K562 (cell line): ENCODE data around the gene GZMH. TPM values are rescaled to one million over a fixed set of nuclear protein-coding genes. Genes with fewer than 3 reads are reported as not detected.

Experiments
- ATAC-seq: fragments of 200-7000 bp; cut with Tn5 transposase; 3 replicates; pipeline ENCODE4 v1.9.1; 2020; ENCODE audit warnings: moderate library complexity
- BruUV-seq: library from RNA; stranded (reverse); fragments of 400-500 nt; replicated peaks from 2 replicates; lab custom pipeline; 2021; lab: Mats Ljungman, UMichigan
- CTCF ChIA-PET: fragments of 300-600 bp; formaldehyde crosslinking; extraction: SDS; loops from one replicate; lab custom pipeline; 2021; ENCODE audit warnings: low intra/inter-chr PET ratio; lab: Yijun Ruan, JAX
- POLR2A ChIA-PET: fragments of 300-600, 350-650 bp; sonication (Branson Sonifier 250); formaldehyde crosslinking; extraction: SDS; loops from one replicate; lab custom pipeline; 2021; ENCODE audit warnings: antibody characterized with exemption, inconsistent platforms; lab: Yijun Ruan, JAX
- DNase-seq, 4 experiments: peaks; one replicate each; pipeline versions ENCODE4 v3.0.0 to v3.0.0-alpha.2; 2011 to 2018; ENCODE audit warnings: low spot score in 3 of 4, mixed read lengths in 3 of 4; ENCODE audit errors: extremely low read depth in 1 of 4
- FAIRE-seq: peaks from 2 replicates; lab custom pipeline; 2011; peaks lifted over from hg19 to GRCh38; lab: Jason Lieb, UNC
- H2AFZ ChIP-seq: 2 replicates; pipeline ENCODE4 v1.6.0; 2011; ENCODE audit warnings: low read depth, low read length, control low read depth, inconsistent platforms
- H3K27ac ChIP-seq: fragments of 200-600 bp; 3 replicates; pipeline ENCODE4 v1.8.0; 2011; ENCODE audit warnings: low read depth, mild to moderate bottlenecking, control low read depth, inconsistent platforms, low read length, moderate library complexity, mixed read lengths; ENCODE audit errors: extremely low read depth
- H3K27me3 ChIP-seq, 2 experiments: fragments of 300-600 bp in 1 of 2; 2 replicates in 1 of 2; 3 replicates in 1 of 2; pipeline versions ENCODE4 v1.6.0 to v1.8.0; 2011; ENCODE audit warnings: inconsistent platforms in 2 of 2, low read length in 2 of 2, mild to moderate bottlenecking in 1 of 2, mixed read lengths in 1 of 2, moderate library complexity in 1 of 2; ENCODE audit not compliant: control insufficient read depth in 2 of 2, insufficient read depth in 2 of 2
- H3K36me3 ChIP-seq: fragments of 300-600 bp; 3 replicates; pipeline ENCODE4 v1.8.0; 2011; ENCODE audit warnings: mild to moderate bottlenecking, low read length, inconsistent platforms; ENCODE audit not compliant: control insufficient read depth, insufficient read depth
- H3K4me1 ChIP-seq, 2 experiments: fragments of 200-600 bp in 1 of 2; replicated peaks in 1 of 2; 2 replicates in 1 of 2; 3 replicates in 1 of 2; pipeline versions ENCODE4 v1.5.1 to v1.8.0; 2011; ENCODE audit warnings: inconsistent platforms in 2 of 2, low read length in 2 of 2, mild to moderate bottlenecking in 1 of 2, mixed read lengths in 1 of 2, moderate library complexity in 1 of 2; ENCODE audit not compliant: control insufficient read depth in 2 of 2, insufficient read depth in 2 of 2
- H3K4me2 ChIP-seq: 2 replicates; pipeline ENCODE4 v1.6.1; 2011; ENCODE audit warnings: low read length, control low read depth, inconsistent platforms, mixed read lengths; ENCODE audit not compliant: insufficient read depth
- H3K4me3 ChIP-seq: fragments of 200-600 bp; sonication (generic), shearing (Covaris generic); 2 replicates; pipeline ENCODE4 v1.5.1; 2016; ENCODE audit warnings: control low read depth, inconsistent platforms
- H3K79me2 ChIP-seq: fragments of 200-600 bp; 3 replicates; pipeline ENCODE4 v1.8.0; 2011; ENCODE audit warnings: low read length, inconsistent platforms; ENCODE audit not compliant: control insufficient read depth, insufficient read depth
- H3K9ac ChIP-seq, 2 experiments: 2 replicates each; pipeline versions ENCODE4 v1.6.0 to v1.6.1; 2011; ENCODE audit warnings: low read depth in 2 of 2, low read length in 2 of 2, control low read depth in 1 of 2, inconsistent platforms in 1 of 2, mild to moderate bottlenecking in 1 of 2, mixed read lengths in 1 of 2; ENCODE audit not compliant: insufficient read depth in 1 of 2
- H3K9me1 ChIP-seq: one replicate; pipeline ENCODE4 v1.6.0; 2011; ENCODE audit warnings: inconsistent platforms, mild to moderate bottlenecking, low read length, moderate library complexity; ENCODE audit not compliant: control insufficient read depth, insufficient read depth
- H3K9me3 ChIP-seq: replicated peaks from 2 replicates; pipeline ENCODE4 v1.5.1; 2011; ENCODE audit warnings: low read depth, low read length, inconsistent platforms; ENCODE audit not compliant: control insufficient read depth, insufficient read depth
- H4K20me1 ChIP-seq: replicated peaks from 2 replicates; pipeline ENCODE4 v1.6.1; 2011; ENCODE audit warnings: low read length, inconsistent platforms, mixed read lengths; ENCODE audit not compliant: control insufficient read depth, insufficient read depth
- ARHGAP35 ChIP-seq: fragments of 450-650 bp; IDR thresholded peaks from 2 replicates; pipeline ENCODE4 v1.6.1; 2018; ENCODE audit not compliant: partially characterized antibody
- BDP1 ChIP-seq: IDR thresholded peaks from 3 replicates; pipeline ENCODE4 v1.6.1; 2011; ENCODE audit not compliant: insufficient read length, insufficient read depth
- DIDO1 ChIP-seq: fragments of 450-650 bp; IDR thresholded peaks from 2 replicates; pipeline ENCODE4 v1.6.1; 2016; ENCODE audit warnings: low read depth, missing biosample characterization, missing genetic modification characterization
- EHMT2 ChIP-seq: fragments of 450-650 bp; IDR thresholded peaks from 2 replicates; pipeline ENCODE4 v1.6.1; 2018; ENCODE audit warnings: antibody characterized with exemption
- FOXP4 ChIP-seq: sonication (generic); formaldehyde crosslinking; IDR thresholded peaks from 2 replicates; pipeline ENCODE4 v1.8.0; 2022; ENCODE audit warnings: mild to moderate bottlenecking, missing genetic modification reagents, borderline replicate concordance
- KLF6 ChIP-seq: fragments of 250-450 bp; sonication (Bioruptor Pico); IDR thresholded peaks from 2 replicates; pipeline ENCODE4 v1.4.0; 2020; ENCODE audit warnings: mild to moderate bottlenecking, moderate library complexity, borderline replicate concordance
- MTA3 ChIP-seq: fragments of 450-650 bp; formaldehyde crosslinking; IDR thresholded peaks from 2 replicates; pipeline ENCODE4 v1.6.1; 2017; ENCODE audit warnings: mild to moderate bottlenecking, borderline replicate concordance
- NR4A1 ChIP-seq, 2 experiments: fragments of 250-450 bp in 1 of 2; fragments of 450-650 bp in 1 of 2; sonication (Bioruptor Pico) in 1 of 2; IDR thresholded peaks; 2 replicates each; pipeline versions ENCODE4 v1.4.0 to v1.6.1; 2016 to 2020; ENCODE audit warnings: mild to moderate bottlenecking in 2 of 2, missing compliant biosample characterization in 1 of 2, missing genetic modification characterization in 1 of 2, moderate library complexity in 1 of 2
- RBM25 ChIP-seq: fragments of 200-400 bp; formaldehyde crosslinking; IDR thresholded peaks from 2 replicates; pipeline ENCODE4 v1.6.1; 2018; ENCODE audit warnings: low read length, low read depth, moderate library complexity; ENCODE audit not compliant: severe bottlenecking
- RCOR1 ChIP-seq, 2 experiments: IDR thresholded peaks; 2 replicates each; pipeline ENCODE4 v1.6.1; 2012; ENCODE audit warnings: low read depth in 2 of 2, low read length in 2 of 2, borderline replicate concordance in 1 of 2, improper control_type of control experiment in 1 of 2
- SIN3A ChIP-seq, 2 experiments: fragments of 150-350 bp in 1 of 2; IDR thresholded peaks; 2 replicates each; pipeline ENCODE4 v1.6.1; 2011 to 2016; ENCODE audit warnings: borderline replicate concordance in 2 of 2, low read depth in 2 of 2, low read length in 2 of 2, mild to moderate bottlenecking in 2 of 2, moderate library complexity in 2 of 2; ENCODE audit not compliant: control insufficient read depth in 1 of 2
- TAF9B ChIP-seq: fragments of 450-650 bp; IDR thresholded peaks from 2 replicates; pipeline ENCODE4 v1.6.1; 2018; ENCODE audit warnings: mild to moderate bottlenecking; ENCODE audit not compliant: partially characterized antibody
- ZFP1 ChIP-seq: fragments of 450-650 bp; formaldehyde crosslinking; IDR thresholded peaks from 2 replicates; pipeline ENCODE4 v1.4.0; 2020; ENCODE audit warnings: mild to moderate bottlenecking, mixed read lengths
- ZFP30 ChIP-seq: fragments of 250-450 bp; sonication (Bioruptor Pico); IDR thresholded peaks from 2 replicates; pipeline ENCODE4 v1.8.0; 2022; ENCODE audit warnings: moderate library complexity, mild to moderate bottlenecking, inconsistent platforms, borderline replicate concordance
- ZNF408 ChIP-seq: fragments of 250-450 bp; sonication (Bioruptor Pico); IDR thresholded peaks from 2 replicates; pipeline ENCODE4 v1.4.0; 2020; ENCODE audit warnings: low read depth, mild to moderate bottlenecking, moderate library complexity
- ZNF696 ChIP-seq: fragments of 250-450 bp; sonication (Bioruptor Pico); conservative IDR thresholded peaks from 2 replicates; pipeline ENCODE4 v1.4.0; 2020; ENCODE audit warnings: mild to moderate bottlenecking, moderate library complexity
- ZNF830 ChIP-seq: fragments of 250-450 bp; sonication (Bioruptor Pico); IDR thresholded peaks from 2 replicates; pipeline ENCODE4 v1.5.0; 2021; ENCODE audit warnings: mild to moderate bottlenecking
- in situ Hi-C: fragments of 300-500 bp; cut with MboI; formaldehyde crosslinking; loops from 4 replicates; pipeline ENCODE4 v1.15.0; 2018; ENCODE audit warnings: inconsistent platforms, mixed read lengths
- intact Hi-C: fragments of 100-400 bp; cut with micrococcal nuclease; formaldehyde crosslinking; loops from 2 replicates; pipeline ENCODE4 v1.14.2; 2022
- polyA plus RNA-seq, 8 experiments: library from polyadenylated mRNA; depleted of rRNA in 4 of 8; stranded (reverse) in 5 of 8; unstranded in 3 of 8; fragments of >200 nt; fragmentation: Nextera tagmentation in 2 of 8; fragmentation: Illumina TruSeq in 1 of 8; extraction: Ambion mirVana in 2 of 8; extraction: Trizol in 1 of 8; gene quantifications; 2 replicates each; pipeline versions ENCODE4 v1.2.1 to v1.2.3, GENCODE V29; 2011 to 2014; ENCODE audit warnings: inconsistent platforms in 1 of 8, missing spikeins in 1 of 8
- total RNA-seq, 7 experiments: library from RNA; depleted of rRNA in 6 of 7; stranded (reverse); fragments of >200 nt in 6 of 7; fragmentation: Illumina TruSeq in 2 of 7; extraction: Trizol in 2 of 7; gene quantifications; 2 replicates each; pipeline versions ENCODE4 v1.2.1 to v1.2.3, GENCODE V29; 2011 to 2021; ENCODE audit warnings: low replicate concordance in 1 of 7

The GZMH gene
- total and polyA plus RNA-seq, 9 of the 15 experiments (the other 6 are each of a cell fraction or from before 2014, with no cell fraction given) = not detected

- in situ Hi-C loops = no loop called here
- Histone ChIP-seq H3K27ac (no peak overlapping the region), H2AFZ (no peak overlapping the region), H3K9ac (no peak overlapping the region), H3K4me3 (no peak overlapping the region), H4K20me1 (no peaks in the 10 kb centered on the region), H3K27me3 (peaks cover 0 to 3% of the 10 kb centered on the region in 2 experiments; a peak in 1 of 5 replicates), H3K36me3 (no peaks in the 10 kb centered on the region), H3K9me3 (no peaks in the 10 kb centered on the region), H3K9me1 (no peaks in the 10 kb centered on the region), H3K4me1 (no peaks in the 10 kb centered on the region), H3K4me2 (no peak overlapping the region), H3K79me2 (no peaks in the 10 kb centered on the region)
- POLR2A ChIA-PET = no interaction called here
- intact Hi-C loops = no loop called here
- TF ChIP-seq ZNF830 (no peak), ARHGAP35 (no peak), KLF6 (CRISPR knock-in tag) (no peak), EHMT2 (no peak), TAF9B (no peak), RBM25 (no peak), ZFP30 (no peak), SIN3A (IDR thresholded peaks at IDR 0.05; ENCODE audit: borderline replicate concordance in 2 of 2, control insufficient read depth in 1 of 2, low read depth in 2 of 2, low read length in 2 of 2) (no peak), DIDO1 (no peak), FOXP4 (CRISPR knock-in tag) (no peak), NR4A1 (CRISPR knock-in tag; IDR thresholded peaks at IDR 0.05) (no peak), NR4A1 (tag; IDR thresholded peaks at IDR 0.05) (no peak), ZNF696 (CRISPR knock-in tag) (no peak), MTA3 (no peak), ZNF408 (CRISPR knock-in tag) (no peak), BDP1 (no peak), ZFP1 (CRISPR knock-in tag) (no peak), RCOR1 (IDR thresholded peaks at IDR 0.05; ENCODE audit: borderline replicate concordance in 1 of 2, low read depth in 2 of 2, low read length in 2 of 2) (no peak)
- ATAC-seq (no peak), DNase-seq (no peak), FAIRE-seq (no peak)
- CTCF ChIA-PET = no interaction called here
- no TSS peak for BruUV-seq
Observed at GRCh38 chr14:24597403-24597802, 12.1 kb downstream of the GZMH start.
